Small intestine (tissue), 7 donors: ENCODE measurements around the gene PDE1A. TPM values are rescaled to one million over a fixed set of nuclear protein-coding genes. Genes with fewer than 3 reads are reported as not detected.

ENCODE experiments used
- DNase-seq, 2 donors: peaks; one replicate each; pipeline versions ENCODE4 v3.0.0 to v3.0.0-alpha.2; 2013
- FAIRE-seq: peaks from 2 replicates; lab custom pipeline; 2012; peaks lifted over from hg19 to GRCh38; lab: Jason Lieb, UNC
- H3K27ac ChIP-seq, 3 donors: one replicate each; pipeline ENCODE4 v1.5.1; 2013; ENCODE audit warnings: low read length in 2 of 3, mild to moderate bottlenecking in 2 of 3, control low read depth in 1 of 3, inconsistent platforms in 1 of 3, low read depth in 1 of 3, moderate library complexity in 1 of 3
- H3K27me3 ChIP-seq, 3 donors: one replicate each; pipeline ENCODE4 v1.6.1; 2013; ENCODE audit warnings: low read length in 3 of 3, inconsistent platforms in 1 of 3; ENCODE audit not compliant: control insufficient read depth in 3 of 3, insufficient read depth in 3 of 3
- H3K36me3 ChIP-seq, 3 donors: one replicate each; pipeline ENCODE4 v1.6.1; 2013; ENCODE audit warnings: low read length in 3 of 3, inconsistent platforms in 1 of 3, low read depth in 1 of 3, mild to moderate bottlenecking in 1 of 3, moderate library complexity in 1 of 3; ENCODE audit not compliant: control insufficient read depth in 3 of 3, insufficient read depth in 2 of 3
- H3K4me1 ChIP-seq, 3 donors: one replicate each; pipeline ENCODE4 v1.6.1; 2013; ENCODE audit warnings: low read length in 2 of 3, inconsistent platforms in 1 of 3, low read depth in 1 of 3, mild to moderate bottlenecking in 1 of 3, moderate library complexity in 1 of 3; ENCODE audit not compliant: control insufficient read depth in 3 of 3, insufficient read depth in 2 of 3
- H3K4me3 ChIP-seq, 3 donors: one replicate each; pipeline ENCODE4 v1.5.1; 2013; ENCODE audit warnings: low read length in 3 of 3, control low read depth in 1 of 3, inconsistent platforms in 1 of 3, low read depth in 1 of 3, mild to moderate bottlenecking in 1 of 3, moderate library complexity in 1 of 3
- H3K9me3 ChIP-seq, 2 donors: one replicate each; pipeline ENCODE4 v1.6.1; 2013; ENCODE audit warnings: low read depth in 1 of 2, low read length in 1 of 2; ENCODE audit not compliant: control insufficient read depth in 2 of 2, insufficient read depth in 1 of 2
- WGBS, 3 donors: extraction: QIAGEN DNeasy Blood & Tissue Kit; methylation state at CpG; one replicate each; pipeline ENCODE4 v1.1.7; 2013; 5-methylcytosine and 5-hydroxymethylcytosine counted together
- polyA plus RNA-seq, 4 donors: library from polyadenylated mRNA; stranded (reverse) in 3 of 4; unstranded in 1 of 4; fragments of 200-250 nt in 3 of 4; fragments of 120-200 nt in 1 of 4; gene quantifications; one replicate each; pipeline versions ENCODE4 v1.2.1 to v1.2.3, GENCODE V29; 2013
- donor health status: healthy with polysubstance abuse.
- donor health status: control.
- donor health status: control.
- donor health status: Bipolar disorder and iron deficiency.
- donor health status: healthy.

PDE1A gene
- polyA plus RNA-seq, 4 donors: 3.5 to 9.7 (median 3.6) TPM; not detected in 1

- no peak for DNase-seq
Measured at GRCh38 chr2:182167882-182168281, 259.0 kb downstream of the PDE1A start.

DNA sequence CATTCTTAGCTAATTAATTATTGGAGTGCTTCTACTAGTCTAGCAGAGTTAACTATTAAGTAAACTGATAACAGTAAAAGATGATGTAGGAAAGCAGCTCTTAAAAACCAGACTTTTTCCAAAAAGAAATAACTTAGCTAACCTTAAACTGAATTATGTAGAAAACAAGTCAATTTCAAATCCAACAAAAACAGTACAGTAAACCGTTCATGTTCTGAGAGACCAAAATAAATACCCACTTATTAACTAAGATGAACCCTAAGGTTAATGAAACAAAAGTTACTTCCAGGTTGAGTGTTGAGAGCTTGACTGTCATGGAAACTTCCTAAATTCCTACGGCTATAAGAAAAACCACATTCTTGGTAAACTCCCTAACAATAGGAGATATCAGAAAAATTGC lies 260.0 kb downstream of the PDE1A start:
- Histone ChIP-seq H3K4me1 (peaks cover 0 to 9% (median 0%) of the 10 kb centered on the region in 3 donors), H3K4me3 (no peak overlapping the region), H3K27ac (no peak overlapping the region), H3K9me3 (no peaks in the 10 kb centered on the region), H3K36me3 (no peaks in the 10 kb centered on the region), H3K27me3 (no peaks in the 10 kb centered on the region)
- WGBS, 3 donors: 86 to 89% (median 88%) methylated on average over 2 of the region's 2 CpGs
- DNase-seq (no peak), FAIRE-seq (no peak)

More at GRCh38 chr2:182167882-182168281, 259.0 kb downstream of the PDE1A start:
- H3K4me1 ChIP-seq: peaks cover 0 to 9% (median 0%) of the 10 kb centered on the region in 3 donors
- no peak overlapping the region for H3K4me3 ChIP-seq
- 86 to 89% (median 87%) methylated on average over 4 of the region's 4 CpGs for WGBS, 3 donors
- H3K36me3 ChIP-seq: no peaks in the 10 kb centered on the region
- no peak for FAIRE-seq
- no peak overlapping the region for H3K27ac ChIP-seq
- no peaks in the 10 kb centered on the region for H3K27me3 ChIP-seq
- no peaks in the 10 kb centered on the region for H3K9me3 ChIP-seq

DNA sequence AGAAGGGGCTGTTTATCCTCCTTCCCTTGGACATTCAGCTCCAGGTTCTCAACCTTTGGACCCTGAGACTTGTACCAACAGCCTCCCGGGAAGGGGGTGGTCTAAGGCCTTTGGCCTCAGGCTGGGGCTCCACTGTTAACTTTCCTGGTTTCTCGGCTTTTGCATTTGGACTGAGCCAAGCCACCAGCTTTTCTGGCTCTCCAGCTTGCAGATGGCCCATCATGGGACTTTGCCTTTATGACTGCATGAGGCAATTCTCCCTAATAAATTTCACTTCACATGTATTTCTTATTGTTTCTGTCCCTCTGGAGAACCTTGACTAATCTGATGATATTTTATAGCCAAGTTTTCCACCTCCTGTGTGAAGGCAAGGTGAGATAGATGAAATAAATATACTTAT lies 260.4 kb downstream of the PDE1A start:
- Histone ChIP-seq H3K27me3 (no peaks in the 10 kb centered on the region), H3K36me3 (no peaks in the 10 kb centered on the region), H3K4me1 (peaks cover 0 to 9% (median 0%) of the 10 kb centered on the region in 3 donors), H3K4me3 (no peak overlapping the region), H3K9me3 (no peaks in the 10 kb centered on the region), H3K27ac (peak overlapping the region in 1 of 3 donors; percentile 44)
- peak in 1 of 2 donors; percentile 73 for DNase-seq
- no peak for FAIRE-seq
- 23 to 70% (median 36%) methylated on average over 2 of the region's 2 CpGs for WGBS, 3 donors

DNA sequence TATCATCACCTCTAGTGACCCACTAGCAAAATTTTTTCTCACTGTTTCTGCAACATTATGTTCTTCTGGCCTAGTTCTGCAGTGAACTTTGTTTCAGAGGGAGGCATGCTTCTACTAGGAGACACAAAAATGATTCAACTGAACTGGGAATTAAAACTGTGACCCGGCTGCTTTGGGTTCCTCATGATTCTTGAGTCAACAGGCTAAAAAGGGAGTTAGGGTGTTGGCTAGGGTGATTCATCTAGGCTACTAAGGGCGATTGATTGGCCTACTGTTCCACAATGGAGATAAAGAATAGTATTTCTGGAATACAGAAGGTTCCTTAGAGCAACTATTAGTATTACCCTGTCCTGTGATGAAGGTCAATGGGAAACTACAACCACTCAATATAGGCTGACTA lies 261.6 kb downstream of the PDE1A start:
- 73 to 88% (median 80%) methylated on average over 2 of the region's 2 CpGs for WGBS, 3 donors
- Histone ChIP-seq H3K27me3 (no peaks in the 10 kb centered on the region), H3K4me1 (peaks cover 0 to 9% (median 0%) of the 10 kb centered on the region in 3 donors), H3K4me3 (no peak overlapping the region), H3K27ac (no peak overlapping the region), H3K36me3 (no peaks in the 10 kb centered on the region), H3K9me3 (no peaks in the 10 kb centered on the region)
- DNase-seq (no peak), FAIRE-seq (no peak)

- 64 to 86% (median 83%) methylated on average over 1 of the region's 1 CpG for WGBS, 3 donors
Measured at GRCh38 chr2:182164686-182165085, 262.1 kb downstream of the PDE1A start.

DNA sequence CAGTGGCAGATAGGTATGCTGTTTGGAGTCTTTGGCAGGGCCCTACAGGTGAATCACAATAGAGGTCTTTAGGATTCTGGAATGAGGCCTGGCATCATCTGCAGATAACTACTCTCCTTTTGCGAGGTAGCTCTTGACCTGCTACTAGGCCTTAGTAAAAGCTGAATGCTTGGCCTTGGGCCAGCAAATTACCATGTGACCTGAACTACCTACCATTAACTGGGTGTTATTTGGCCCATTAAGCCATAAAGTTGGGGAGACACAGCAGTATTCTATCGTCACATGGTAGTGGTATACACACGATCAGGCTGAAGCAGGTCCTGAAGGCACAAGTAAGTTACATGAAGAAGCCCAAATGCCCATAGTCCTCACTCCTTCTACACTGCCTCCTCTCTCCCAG lies 263.0 kb downstream of the PDE1A start:
- Histone ChIP-seq H3K9me3 (no peaks in the 10 kb centered on the region), H3K27ac (peak overlapping the region in 1 of 3 donors; percentile 14), H3K4me3 (no peak overlapping the region), H3K4me1 (peaks cover 0 to 9% (median 0%) of the 10 kb centered on the region in 3 donors), H3K27me3 (no peaks in the 10 kb centered on the region), H3K36me3 (no peaks in the 10 kb centered on the region)
- FAIRE-seq (no peak), DNase-seq (peak in 1 of 2 donors; percentile 87)
- 27 to 78% (median 47%) methylated on average over 3 of the region's 3 CpGs for WGBS, 3 donors

More at GRCh38 chr2:182164686-182165085, 262.1 kb downstream of the PDE1A start:
- DNase-seq (no peak), FAIRE-seq (no peak)
- Histone ChIP-seq H3K27ac (no peak overlapping the region), H3K4me3 (no peak overlapping the region), H3K4me1 (peaks cover 0 to 9% (median 0%) of the 10 kb centered on the region in 3 donors), H3K9me3 (no peaks in the 10 kb centered on the region), H3K27me3 (no peaks in the 10 kb centered on the region), H3K36me3 (no peaks in the 10 kb centered on the region)

DNA sequence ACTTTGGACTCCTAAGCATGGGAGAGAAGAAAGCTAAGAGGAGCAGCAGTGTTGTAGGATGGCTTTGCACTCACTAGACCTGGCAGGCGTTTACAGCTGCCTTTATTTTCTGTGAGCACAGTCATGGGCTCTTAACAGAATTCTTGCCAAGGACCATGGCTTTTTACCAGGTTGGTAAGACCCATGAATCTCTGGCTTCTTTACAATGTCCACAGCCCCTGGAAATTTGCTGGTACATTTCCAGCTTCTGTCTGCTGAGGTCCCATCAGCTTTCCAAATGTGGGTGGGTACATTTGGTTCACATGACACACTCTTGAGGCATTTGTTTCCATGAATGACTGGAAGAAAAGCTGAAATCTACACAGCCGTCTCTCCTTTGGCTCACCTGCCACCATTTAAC lies 278.5 kb downstream of the PDE1A start:
- H3K36me3 ChIP-seq: no peaks in the 10 kb centered on the region
- H3K9me3 ChIP-seq: no peaks in the 10 kb centered on the region
- FAIRE-seq (no peak), DNase-seq (no peak)
- H3K27ac ChIP-seq: no peak overlapping the region
- no peak overlapping the region for H3K4me3 ChIP-seq
- 48 to 62% (median 52%) methylated on average over 2 of the region's 2 CpGs for WGBS, 3 donors
- no peaks in the 10 kb centered on the region for H3K4me1 ChIP-seq
- H3K27me3 ChIP-seq: no peaks in the 10 kb centered on the region

DNA sequence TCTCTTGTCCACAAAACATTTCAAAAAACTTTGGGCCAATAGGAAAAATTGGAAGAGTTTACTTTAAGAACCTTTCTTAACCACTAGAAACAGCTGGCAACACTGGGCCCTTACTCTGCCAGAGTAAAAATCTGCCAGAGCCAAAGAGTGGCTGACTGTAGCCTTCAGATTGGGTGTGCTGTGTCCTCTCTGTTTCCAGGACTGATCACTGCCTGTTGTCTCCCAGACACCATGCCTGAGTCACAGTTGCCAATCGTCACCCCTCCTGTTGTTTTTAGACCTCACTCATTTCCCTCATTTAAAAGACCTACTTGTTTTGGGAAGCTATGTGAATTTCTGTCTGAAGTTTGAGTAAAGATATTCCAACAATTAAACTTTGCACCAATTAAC lies 282.1 kb downstream of the PDE1A start:
- DNase-seq (no peak), FAIRE-seq (no peak)
- Histone ChIP-seq H3K27ac (no peak overlapping the region), H3K4me3 (no peak overlapping the region), H3K27me3 (no peaks in the 10 kb centered on the region), H3K4me1 (no peaks in the 10 kb centered on the region), H3K36me3 (no peaks in the 10 kb centered on the region), H3K9me3 (no peaks in the 10 kb centered on the region)
- WGBS, 3 donors: 68 to 70% (median 69%) methylated on average over 1 of the region's 1 CpG
